IMR-90 (cell line): Measurements from ENCODE around the gene PSMD12.

Experiments
- CEBPB ChIP-seq: IDR thresholded peaks from 2 replicates; pipeline ENCODE4 v1.6.1; 2012; ENCODE audit warnings: low read depth, low read length, improper control_type of control experiment
- FOS ChIP-seq: fragments of 150-350 bp; IDR thresholded peaks from 2 replicates; pipeline ENCODE4 v1.6.1; 2016; ENCODE audit warnings: low read depth, low read length
- POLR2A ChIP-seq: IDR thresholded peaks from 2 replicates; pipeline ENCODE4 v1.6.1; 2012; ENCODE audit warnings: mild to moderate bottlenecking, low read depth, low read length
- SMC3 ChIP-seq: fragments of 150-350 bp; IDR thresholded peaks from 2 replicates; pipeline ENCODE4 v1.6.1; 2016; ENCODE audit warnings: low read depth, mild to moderate bottlenecking, antibody characterized with exemption, low read length, moderate library complexity
- TF ChIP-seq, protein P1 (sequence below): conservative IDR thresholded peaks from 2 replicates; pipeline ENCODE4 v1.5.1; 2012; ENCODE audit warnings: mild to moderate bottlenecking, low read depth, low read length, improper control_type of control experiment
- TF ChIP-seq, protein P2 (sequence below): fragments of 150-350 bp; IDR thresholded peaks from 2 replicates; pipeline ENCODE4 v1.6.1; 2016; ENCODE audit warnings: low read depth, mild to moderate bottlenecking, low read length, moderate library complexity, borderline replicate concordance

DNA sequence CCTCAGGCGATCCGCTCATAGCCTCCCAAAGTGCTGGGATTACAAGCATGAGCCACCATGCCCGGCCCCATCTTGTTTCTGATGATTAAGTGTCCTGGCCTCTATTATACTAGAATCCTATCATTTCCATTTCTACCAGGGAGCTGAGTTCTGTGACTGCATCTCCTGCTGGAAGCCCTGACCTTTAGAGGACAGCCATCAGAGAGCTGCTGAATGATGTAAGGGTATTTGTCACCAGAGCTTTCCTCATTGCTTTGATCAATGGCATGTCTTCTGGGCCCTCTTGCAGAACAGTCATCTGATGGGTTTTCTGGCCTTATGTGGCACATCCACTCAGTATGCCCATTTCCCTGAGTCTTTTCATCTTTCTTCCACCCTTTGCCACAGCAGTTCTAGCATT, 39.9 kb downstream of the PSMD12 start:
- TF ChIP-seq, protein P1, sequence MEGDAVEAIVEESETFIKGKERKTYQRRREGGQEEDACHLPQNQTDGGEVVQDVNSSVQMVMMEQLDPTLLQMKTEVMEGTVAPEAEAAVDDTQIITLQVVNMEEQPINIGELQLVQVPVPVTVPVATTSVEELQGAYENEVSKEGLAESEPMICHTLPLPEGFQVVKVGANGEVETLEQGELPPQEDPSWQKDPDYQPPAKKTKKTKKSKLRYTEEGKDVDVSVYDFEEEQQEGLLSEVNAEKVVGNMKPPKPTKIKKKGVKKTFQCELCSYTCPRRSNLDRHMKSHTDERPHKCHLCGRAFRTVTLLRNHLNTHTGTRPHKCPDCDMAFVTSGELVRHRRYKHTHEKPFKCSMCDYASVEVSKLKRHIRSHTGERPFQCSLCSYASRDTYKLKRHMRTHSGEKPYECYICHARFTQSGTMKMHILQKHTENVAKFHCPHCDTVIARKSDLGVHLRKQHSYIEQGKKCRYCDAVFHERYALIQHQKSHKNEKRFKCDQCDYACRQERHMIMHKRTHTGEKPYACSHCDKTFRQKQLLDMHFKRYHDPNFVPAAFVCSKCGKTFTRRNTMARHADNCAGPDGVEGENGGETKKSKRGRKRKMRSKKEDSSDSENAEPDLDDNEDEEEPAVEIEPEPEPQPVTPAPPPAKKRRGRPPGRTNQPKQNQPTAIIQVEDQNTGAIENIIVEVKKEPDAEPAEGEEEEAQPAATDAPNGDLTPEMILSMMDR = no peak
- TF ChIP-seq POLR2A (no peak), FOS (no peak), CEBPB (no peak), SMC3 (no peak)
- TF ChIP-seq, protein P2, sequence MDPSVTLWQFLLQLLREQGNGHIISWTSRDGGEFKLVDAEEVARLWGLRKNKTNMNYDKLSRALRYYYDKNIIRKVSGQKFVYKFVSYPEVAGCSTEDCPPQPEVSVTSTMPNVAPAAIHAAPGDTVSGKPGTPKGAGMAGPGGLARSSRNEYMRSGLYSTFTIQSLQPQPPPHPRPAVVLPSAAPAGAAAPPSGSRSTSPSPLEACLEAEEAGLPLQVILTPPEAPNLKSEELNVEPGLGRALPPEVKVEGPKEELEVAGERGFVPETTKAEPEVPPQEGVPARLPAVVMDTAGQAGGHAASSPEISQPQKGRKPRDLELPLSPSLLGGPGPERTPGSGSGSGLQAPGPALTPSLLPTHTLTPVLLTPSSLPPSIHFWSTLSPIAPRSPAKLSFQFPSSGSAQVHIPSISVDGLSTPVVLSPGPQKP = no peak
